ENCODE data around the gene TUBB1. TPM values are rescaled to one million over a fixed set of nuclear protein-coding genes. Genes with fewer than 3 reads are reported as not detected.
A peak's percentile ranks its signal among the peaks of the same experiment; 100 is the strongest.

The TUBB1 gene
- total and polyA plus RNA-seq, 2 of the 13 experiments (the other 11 are each of a cell fraction or from before 2014, with no cell fraction given) = 0.11 to 57.6 TPM

GRCh38 chr20:59024111-59024530 is 4.9 kb downstream of the TUBB1 start:
- Histone ChIP-seq H3K27ac (ENCODE audit: extremely low read length, insufficient read depth, low read length) (no peak overlapping the region), H3K36me3 (replicated peaks in 1 of 2; ENCODE audit: control insufficient read depth in 1 of 2, insufficient read depth in 2 of 2, low read length in 2 of 2) (peaks cover 29 to 59% of the 10 kb centered on the region in 2 experiments), H3K4me2 (ENCODE audit: low read depth, low read length) (no peak overlapping the region), H3K27me3 (ENCODE audit: control insufficient read depth in 1 of 2, insufficient read depth in 2 of 2, low read length in 2 of 2) (no peaks in the 10 kb centered on the region), H3K4me3 (replicated peaks in 1 of 3; ENCODE audit: insufficient read depth in 1 of 3, low read depth in 2 of 3, low read length in 3 of 3) (no peak overlapping the region), H4K20me1 (ENCODE audit: insufficient read depth, low read length) (peaks cover 11% of the 10 kb centered on the region; the same call in 1 of the 2 replicates), H3K9ac (ENCODE audit: insufficient read depth, low read depth, low read length) (no peak overlapping the region), H3K79me2 (ENCODE audit: insufficient read depth, low read length) (peaks cover 40% of the 10 kb centered on the region), H3K4me1 (ENCODE audit: insufficient read depth, low read length) (peaks cover 43% of the 10 kb centered on the region), H2AFZ (ENCODE audit: low read length) (no peak overlapping the region), H3K9me3 (ENCODE audit: low read length) (no peaks in the 10 kb centered on the region)
- DNase-seq (ENCODE audit: low spot score) = no peak
- POLR2A ChIA-PET = interaction anchor here (1.0 to 1.4 kb wide), 2 partner anchors 8 to 13 kb away, joined by 6 read pairs; partner anchors contain the start of gene ATP5F1E
- in situ Hi-C loops (cut with HindIII; ENCODE audit: extremely low pct_ligation_motif_present, low pct_unique_long_range_greater_than_20kb) (no loop called here), intact Hi-C loops (cut with micrococcal nuclease; ENCODE audit: unreplicated experiment) (no loop called here)
- FAIRE-seq = no peak
- WGBS (ENCODE audit: low lambda C conversion rate) = 98% methylated on average over 24 of the region's 24 CpGs
- BruUV-seq (replicated peaks) = no TSS peak
- no peak; the same call in 1 of the 3 replicates for ATAC-seq
- CTCF ChIA-PET (ENCODE audit: low intra/inter-chr PET ratio, low total read pairs) = no interaction called here
- TF ChIP-seq KDM3A (CRISPR knock-in tag; IDR thresholded peaks at IDR 0.05; ENCODE audit: low read depth) (no peak), EEA1 (CRISPR knock-in tag; IDR thresholded peaks at IDR 0.05; ENCODE audit: borderline replicate concordance) (no peak), U2AF2 (IDR thresholded peaks at IDR 0.05; ENCODE audit: low read depth, low read length) (no peak), ZNF768 (CRISPR knock-in tag; IDR thresholded peaks at IDR 0.05) (no peak), SNAI1 (CRISPR knock-in tag; IDR thresholded peaks at IDR 0.05; ENCODE audit: borderline replicate concordance) (no peak), YY1 (IDR thresholded peaks at IDR 0.05; ENCODE audit: insufficient read depth, insufficient replicate concordance, low read depth, low read length) (no peak), MLLT10 (CRISPR knock-in tag; IDR thresholded peaks at IDR 0.05) (no peak), POLR2AphosphoS5 (IDR thresholded peaks at IDR 0.05; ENCODE audit: low read depth, low read length) (0 out of 2 replicates have a peak, but pooled peaks have one; percentile 14), ZSCAN29 (CRISPR knock-in tag; conservative IDR thresholded peaks at IDR 0.05) (no peak), RBFOX2 (IDR thresholded peaks at IDR 0.05; ENCODE audit: low read depth, low read length) (peak; percentile 70), ZNF430 (CRISPR knock-in tag; IDR thresholded peaks at IDR 0.05) (no peak), ZNF552 (CRISPR knock-in tag; IDR thresholded peaks at IDR 0.05; ENCODE audit: borderline replicate concordance) (no peak), GRHL1 (CRISPR knock-in tag; conservative IDR thresholded peaks at IDR 0.05) (no peak), HNRNPLL (IDR thresholded peaks at IDR 0.05; ENCODE audit: low read depth, low read length, poor library complexity, severe bottlenecking) (peak; percentile 15)
- TF ChIP-seq, protein P1, sequence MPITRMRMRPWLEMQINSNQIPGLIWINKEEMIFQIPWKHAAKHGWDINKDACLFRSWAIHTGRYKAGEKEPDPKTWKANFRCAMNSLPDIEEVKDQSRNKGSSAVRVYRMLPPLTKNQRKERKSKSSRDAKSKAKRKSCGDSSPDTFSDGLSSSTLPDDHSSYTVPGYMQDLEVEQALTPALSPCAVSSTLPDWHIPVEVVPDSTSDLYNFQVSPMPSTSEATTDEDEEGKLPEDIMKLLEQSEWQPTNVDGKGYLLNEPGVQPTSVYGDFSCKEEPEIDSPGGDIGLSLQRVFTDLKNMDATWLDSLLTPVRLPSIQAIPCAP (CRISPR knock-in tag; IDR thresholded peaks at IDR 0.05; ENCODE audit: low read depth) = no peak
- TF ChIP-seq, protein P2, sequence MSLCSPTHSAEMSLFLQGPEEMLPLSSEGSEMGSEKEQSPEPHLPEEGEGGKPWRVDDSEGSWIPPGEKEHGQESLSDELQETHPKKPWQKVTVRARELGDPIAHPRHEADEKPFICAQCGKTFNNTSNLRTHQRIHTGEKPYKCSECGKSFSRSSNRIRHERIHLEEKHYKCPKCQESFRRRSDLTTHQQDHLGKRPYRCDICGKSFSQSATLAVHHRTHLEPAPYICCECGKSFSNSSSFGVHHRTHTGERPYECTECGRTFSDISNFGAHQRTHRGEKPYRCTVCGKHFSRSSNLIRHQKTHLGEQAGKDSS (CRISPR knock-in tag; IDR thresholded peaks at IDR 0.05; ENCODE audit: borderline replicate concordance, low read depth) = no peak
- TF ChIP-seq, protein P3, sequence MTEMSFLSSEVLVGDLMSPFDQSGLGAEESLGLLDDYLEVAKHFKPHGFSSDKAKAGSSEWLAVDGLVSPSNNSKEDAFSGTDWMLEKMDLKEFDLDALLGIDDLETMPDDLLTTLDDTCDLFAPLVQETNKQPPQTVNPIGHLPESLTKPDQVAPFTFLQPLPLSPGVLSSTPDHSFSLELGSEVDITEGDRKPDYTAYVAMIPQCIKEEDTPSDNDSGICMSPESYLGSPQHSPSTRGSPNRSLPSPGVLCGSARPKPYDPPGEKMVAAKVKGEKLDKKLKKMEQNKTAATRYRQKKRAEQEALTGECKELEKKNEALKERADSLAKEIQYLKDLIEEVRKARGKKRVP (CRISPR knock-in tag; IDR thresholded peaks at IDR 0.05) = no peak
- TF ChIP-seq, protein P4, sequence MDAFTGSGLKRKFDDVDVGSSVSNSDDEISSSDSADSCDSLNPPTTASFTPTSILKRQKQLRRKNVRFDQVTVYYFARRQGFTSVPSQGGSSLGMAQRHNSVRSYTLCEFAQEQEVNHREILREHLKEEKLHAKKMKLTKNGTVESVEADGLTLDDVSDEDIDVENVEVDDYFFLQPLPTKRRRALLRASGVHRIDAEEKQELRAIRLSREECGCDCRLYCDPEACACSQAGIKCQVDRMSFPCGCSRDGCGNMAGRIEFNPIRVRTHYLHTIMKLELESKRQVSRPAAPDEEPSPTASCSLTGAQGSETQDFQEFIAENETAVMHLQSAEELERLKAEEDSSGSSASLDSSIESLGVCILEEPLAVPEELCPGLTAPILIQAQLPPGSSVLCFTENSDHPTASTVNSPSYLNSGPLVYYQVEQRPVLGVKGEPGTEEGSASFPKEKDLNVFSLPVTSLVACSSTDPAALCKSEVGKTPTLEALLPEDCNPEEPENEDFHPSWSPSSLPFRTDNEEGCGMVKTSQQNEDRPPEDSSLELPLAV (CRISPR knock-in tag; conservative IDR thresholded peaks at IDR 0.05; ENCODE audit: low read depth) = 0 out of 2 replicates have a peak, but pooled peaks have one; percentile 1
